HG02610 (cell line): ENCODE results near the gene RDH13.
A peak's percentile ranks its signal among the peaks of the same experiment; 100 is the strongest.

Source experiments
- ATAC-seq: cut with Tn5 transposase; IDR thresholded peaks from one replicate; pipeline ENCODE4 v1.9.1; 2021; ENCODE audit warnings: mild to moderate bottlenecking, moderate library complexity; ENCODE audit not compliant: unreplicated experiment

Gene RDH13

DNA sequence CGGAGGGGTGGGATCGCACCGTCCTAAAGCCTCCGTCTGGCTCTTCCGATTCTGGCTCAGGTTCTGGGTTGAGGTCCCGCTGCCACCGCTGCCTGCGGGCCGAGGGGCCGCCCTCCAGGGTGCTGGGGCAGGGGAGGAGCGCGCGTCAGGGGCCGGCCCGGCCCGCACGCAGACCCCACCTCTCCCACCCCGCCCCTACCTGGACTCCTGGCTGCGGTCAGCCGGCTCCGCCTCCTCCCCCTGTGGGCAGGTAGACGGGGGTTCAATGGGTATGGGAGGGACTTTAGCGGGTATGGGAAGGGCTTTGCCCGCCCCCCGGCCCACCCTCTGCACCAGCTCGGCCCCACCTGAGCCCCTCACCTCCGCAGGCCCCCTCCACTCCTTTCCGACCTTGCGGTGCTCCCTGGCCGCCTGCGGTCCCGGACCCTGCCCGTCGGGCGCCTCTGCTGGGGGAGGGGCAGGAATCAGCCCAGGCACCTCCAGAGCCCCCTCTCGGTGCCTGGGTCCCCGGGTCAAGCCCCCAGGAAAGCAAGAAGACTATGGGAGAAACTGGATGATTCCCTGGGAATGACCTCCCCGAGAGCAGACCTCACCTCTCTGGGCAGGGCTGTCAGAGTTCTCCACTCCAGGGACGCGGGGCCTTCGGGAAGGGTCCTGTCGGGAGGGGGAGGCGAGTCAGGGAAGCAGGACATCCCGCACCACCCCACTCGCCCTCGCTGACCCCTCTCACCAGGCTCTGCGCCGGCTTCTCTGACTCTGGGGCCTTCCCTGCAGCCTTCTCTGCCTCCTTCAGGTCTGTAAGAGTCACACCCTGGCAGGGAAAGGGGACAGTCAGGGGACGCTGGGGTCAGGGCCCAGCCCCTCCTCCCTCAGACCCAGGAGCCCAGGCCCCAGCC lies 29.7 kb upstream of the RDH13 start:
- ATAC-seq: no peak

DNA sequence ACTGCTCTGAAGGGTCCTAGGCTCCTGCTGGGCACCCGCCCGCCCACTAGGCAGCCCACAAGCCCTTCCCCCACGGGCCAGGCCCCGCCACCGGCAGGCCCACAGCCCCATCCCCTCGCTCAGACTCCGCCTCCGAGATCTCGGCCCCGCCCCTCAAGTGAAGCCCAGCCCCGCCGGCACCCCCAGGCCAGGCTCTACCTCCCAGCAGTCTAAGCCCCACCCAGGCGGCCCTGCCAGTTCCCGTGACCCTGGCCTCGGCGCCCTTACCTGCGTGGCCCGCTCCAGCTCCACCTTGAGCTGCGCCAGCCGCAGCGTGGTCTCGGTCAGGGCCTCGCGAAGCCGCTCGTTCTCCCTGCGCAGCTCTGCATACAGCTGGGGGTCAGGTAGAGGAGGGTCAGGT lies 29.0 kb upstream of the RDH13 start:
- no peak for ATAC-seq

DNA sequence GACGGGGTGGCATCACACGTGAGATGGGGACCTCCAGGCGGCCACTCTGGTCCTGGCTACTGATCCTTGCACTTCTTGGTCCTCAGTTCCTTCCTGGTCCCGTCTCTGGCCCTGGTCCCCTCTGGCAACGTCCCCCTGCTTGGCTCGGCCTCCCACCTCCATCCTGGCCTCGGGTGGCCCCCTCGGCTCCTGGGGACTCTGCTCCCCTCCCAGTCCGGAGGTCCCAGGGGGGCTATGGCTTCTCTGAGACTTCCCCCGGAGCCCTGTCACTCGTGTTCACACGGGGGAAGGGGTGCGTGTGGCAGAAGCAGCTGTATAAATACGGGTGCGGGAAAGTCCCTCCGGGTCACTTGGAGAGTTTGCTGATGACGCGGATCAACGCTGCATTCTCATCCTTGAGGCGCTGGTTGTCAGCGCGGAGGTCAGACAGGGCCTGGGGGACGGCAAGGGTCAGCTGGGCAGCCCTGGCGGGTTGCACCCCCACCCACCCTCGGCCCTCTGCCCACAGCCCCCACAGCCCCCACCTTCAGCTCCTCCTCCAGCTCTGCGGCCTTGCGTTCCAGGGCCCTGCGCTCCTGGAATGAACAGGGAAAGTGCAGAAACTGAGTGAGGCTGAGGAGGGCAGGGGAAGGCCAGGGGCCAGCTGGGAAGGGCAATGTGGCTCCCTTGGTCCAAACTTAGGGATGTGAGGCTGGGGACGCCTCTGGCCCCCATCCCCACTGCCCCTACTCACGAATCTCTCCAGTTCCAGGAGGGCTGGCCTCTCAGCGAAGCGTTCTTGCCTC lies 28.4 kb upstream of the RDH13 start:
- ATAC-seq: no peak

DNA sequence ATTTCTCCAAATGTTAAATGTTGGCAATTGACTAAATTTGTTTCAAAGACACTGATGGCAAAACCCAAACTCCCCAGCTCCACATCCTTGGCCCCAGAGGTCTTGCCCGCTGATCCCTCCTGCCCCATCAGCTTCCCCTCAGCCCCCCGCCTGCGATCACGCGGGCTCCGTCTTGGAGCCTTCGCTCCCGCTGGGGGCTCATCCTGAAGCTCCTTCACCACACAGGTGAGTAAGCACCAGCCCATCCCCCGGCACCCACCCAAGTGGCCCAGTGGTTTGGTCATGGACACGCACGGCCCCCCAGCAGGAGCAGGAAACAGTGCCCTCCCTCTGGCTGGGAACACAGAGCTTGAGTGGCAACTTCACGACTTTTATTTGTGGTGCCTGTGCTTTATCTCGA lies 27.6 kb upstream of the RDH13 start:
- no peak for ATAC-seq

DNA sequence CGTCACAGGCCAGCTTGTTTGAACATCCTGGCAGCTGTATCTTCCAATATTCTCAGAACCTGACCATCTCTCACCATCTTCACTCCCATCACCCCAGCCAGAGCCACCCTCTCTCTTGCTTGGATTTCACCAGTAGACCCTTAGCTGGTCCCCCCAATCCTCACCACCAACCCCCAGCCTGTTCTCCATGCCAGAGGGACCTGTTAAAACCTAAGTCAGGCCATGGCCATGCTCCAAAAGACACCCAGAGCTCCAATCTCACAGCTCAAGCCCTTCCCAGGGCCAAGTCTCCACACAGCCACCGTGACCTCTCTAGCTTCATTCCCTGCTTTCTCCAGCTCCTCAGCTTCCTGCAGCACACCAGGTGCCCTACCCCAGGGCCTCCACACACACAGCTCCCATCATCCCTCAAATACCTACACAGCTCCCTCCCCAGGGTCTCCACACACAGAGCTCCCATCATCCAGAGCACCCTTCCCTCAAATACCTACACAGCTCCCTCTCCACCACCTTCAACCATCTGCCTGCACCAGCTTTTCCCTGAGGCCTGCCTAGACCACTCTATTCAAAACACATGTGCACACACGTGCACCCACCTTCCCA lies 26.5 kb upstream of the RDH13 start:
- ATAC-seq: no peak

DNA sequence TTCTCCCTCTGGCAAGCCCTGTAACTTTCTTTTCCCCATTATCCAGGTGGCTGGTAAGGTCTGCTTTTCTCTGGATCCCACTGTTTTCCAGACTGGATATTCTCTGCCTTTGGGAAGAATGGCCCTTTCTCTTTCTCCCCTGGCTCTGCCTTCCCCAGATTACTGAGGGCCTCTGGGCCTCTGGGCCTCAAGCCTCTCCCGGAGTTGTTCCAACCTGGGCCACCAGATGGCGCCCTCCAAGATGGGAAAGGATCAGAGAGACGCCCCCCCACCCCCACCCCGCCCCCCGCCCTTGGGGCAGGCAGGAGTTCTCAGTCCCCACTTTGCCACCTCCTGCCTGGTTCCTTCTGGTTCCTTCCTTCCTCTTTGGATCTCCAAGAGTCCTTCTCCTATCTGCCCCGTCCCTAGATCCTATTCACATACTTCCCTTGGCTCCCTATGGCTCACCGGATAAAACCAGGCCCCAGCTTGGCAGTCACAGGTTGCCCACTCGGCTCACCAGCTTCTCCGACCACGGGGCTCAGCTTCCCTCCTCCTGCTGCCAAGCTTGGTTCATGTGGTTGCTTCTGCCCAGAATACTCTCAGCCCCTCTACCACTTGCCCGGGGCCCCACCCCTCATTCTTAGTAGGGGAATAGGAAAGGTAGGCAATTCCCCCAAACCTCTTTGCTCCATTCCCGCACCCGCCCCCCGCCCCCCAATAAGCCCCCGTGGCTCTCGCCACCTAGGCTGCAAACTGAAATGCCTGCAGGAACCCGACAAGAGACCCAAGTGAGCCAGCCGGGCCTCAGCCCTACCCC lies 25.8 kb upstream of the RDH13 start:
- ATAC-seq: no peak

DNA sequence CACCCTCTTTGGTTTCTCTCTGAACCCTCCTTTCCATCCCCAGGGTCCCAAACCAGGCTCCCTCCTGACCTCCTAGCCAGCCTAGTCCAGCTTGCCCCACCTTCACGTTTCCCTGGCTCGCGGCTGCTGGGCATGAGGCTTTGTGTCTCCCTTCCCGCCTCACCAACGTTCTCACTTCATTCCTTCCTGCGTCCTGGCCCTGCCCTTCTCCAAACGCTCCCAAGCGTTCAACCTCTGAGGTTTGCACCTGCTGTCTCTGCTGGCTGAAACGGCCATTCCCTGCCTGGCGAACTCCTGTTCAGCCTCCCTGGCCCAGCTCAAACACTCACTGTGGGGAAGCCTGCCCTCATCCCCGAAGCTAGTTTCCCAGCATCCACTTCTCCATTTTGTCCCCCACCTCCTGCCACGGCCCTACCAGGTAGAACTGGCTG lies 25.1 kb upstream of the RDH13 start:
- no peak for ATAC-seq

DNA sequence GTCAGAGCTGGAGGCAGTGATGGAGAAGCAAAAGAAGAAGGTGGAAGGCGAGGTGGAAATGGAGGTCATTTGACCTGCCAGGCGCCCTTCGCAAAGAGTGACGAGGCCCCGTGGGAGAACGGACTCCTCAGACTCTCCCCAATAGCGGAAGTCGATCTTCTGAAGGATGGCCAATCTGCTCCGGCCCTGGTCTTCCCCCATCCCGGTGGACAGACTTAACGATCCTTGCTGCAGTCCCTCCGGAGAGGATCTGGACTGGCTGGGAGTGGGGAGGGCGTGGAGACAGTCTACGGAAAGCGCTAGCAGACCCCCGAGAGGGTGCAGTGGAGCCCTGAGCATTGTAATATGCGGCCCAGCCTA lies 24.6 kb upstream of the RDH13 start:
- ATAC-seq: no peak

DNA sequence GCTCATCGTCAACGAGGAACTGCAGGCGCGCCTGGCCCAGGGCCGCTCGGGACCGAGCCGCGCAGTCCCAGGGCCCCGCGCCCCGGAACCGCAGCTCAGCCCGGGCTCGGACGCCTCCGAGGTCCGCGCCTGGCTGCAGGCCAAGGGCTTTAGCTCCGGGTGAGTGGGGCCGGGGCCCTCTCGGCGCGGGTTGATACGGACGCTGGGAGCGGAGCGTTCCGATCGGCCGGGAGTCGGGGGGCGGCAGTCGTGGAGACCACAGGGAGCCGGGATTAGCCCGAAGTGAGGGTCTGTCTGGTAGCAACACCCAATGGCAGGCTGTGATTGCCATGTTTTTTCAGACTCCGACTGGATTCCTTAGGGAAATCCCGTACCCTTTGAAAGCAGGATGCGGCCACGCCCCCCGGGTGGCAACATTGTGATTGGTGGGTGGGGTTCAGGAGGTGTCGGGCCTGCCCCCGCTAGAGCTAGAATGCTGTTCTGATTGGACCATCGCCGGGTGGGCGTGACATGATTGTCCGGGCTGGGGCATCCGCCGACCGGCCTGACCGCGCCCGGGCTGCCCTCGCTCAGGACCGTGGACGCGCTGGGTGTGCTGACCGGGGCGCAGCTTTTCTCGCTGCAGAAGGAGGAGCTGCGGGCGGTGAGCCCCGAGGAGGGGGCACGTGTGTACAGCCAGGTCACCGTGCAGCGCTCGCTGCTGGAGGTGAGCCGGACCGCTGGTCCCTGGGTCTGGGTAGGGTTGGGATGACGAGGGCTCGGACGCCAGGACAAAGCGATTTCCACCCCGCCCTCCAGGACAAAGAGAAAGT lies 24.0 kb upstream of the RDH13 start:
- ATAC-seq: no peak

DNA sequence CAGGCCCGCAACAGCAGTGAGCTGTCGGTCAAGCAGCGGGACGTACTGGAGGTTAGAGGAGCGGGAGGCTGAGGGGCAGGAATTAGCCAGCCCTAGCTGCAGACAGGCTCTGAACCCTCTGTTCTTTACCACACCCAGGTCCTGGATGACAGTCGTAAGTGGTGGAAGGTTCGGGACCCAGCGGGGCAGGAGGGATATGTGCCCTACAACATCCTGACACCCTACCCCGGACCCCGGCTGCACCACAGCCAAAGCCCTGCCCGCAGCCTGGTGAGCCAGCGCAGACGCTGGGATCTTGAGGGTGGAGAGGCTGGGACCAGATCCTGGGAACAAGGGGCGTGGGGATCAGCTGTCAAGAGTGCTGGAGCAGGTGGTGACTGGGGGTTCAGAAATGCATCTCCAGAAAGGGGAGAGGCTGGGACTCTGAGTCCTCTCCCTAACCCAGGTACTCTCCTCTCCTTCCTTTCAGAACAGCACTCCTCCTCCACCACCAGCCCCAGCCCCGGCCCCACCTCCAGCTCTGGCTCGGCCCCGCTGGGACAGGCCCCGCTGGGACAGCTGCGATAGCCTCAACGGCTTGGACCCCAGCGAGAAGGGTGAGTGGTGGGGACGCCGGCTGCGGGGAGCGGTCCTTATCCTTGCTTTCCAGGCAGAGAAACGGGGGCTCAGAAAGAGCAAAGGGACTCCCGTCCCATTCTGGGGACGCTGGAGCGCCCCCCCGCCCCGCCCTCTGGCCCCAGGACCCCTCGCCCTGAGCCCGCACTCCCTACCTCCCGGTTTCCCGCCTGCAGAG lies 23.2 kb upstream of the RDH13 start:
- ATAC-seq: no peak

DNA sequence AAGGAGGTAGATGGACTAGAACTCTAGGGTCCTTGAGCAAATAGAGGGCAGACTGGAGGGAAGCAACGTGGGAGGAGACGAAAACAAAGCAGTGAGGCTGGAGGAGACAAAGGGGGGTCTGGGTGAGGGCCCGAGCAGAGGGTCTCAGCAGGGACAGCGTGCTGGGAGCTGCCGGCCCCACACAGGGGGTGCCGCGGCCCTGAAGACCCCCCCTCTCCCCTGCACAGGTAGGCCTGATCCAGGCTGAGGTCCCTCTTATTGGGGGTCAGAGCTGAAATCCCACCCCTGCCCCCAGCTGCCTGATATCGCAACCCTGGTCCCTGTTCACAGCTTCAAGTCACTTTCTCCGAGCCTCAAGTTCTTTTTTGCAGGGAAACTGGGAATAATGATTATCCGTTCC lies 21.5 kb upstream of the RDH13 start:
- no peak for ATAC-seq

DNA sequence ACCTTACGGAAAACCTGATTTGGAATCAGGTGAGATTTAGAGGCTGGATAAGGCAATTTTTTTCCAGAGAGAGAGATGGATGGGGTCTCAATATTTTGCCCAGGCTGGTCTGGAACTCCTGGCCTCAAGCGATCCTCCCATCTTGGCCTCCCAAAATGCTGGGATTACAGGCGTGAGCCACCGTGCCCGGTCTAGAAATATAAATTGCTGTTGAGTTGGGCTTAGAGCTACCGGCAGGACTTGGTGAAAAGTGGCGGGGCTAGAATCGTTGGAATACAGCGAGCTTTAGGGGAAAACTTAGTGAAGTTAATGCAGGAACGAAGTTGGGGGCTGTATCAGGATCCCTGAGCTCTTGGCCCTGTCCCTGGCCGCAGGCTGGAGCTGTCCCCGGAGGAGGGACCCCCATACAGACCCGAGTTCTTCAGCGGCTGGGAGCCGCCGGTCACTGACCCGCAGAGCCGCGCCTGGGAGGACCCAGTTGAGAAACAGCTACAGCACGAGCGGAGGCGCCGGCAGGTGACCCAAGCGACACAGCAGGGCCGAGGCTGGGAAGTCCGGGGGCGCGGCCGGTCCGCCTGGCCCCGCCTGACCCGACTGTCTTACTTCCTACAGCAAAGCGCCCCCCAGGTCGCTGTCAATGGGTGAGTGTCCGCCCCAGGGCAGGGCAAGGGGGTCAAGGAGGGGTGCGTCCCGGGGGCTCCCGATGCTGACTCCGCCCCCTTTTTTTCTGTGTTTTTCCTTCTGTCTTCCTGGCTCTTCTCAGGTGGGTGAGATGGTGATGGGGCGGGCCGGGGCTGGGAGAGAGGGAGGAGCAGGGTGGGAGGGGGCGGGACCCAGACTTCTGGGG lies 20.3 kb upstream of the RDH13 start:
- no peak for ATAC-seq

DNA sequence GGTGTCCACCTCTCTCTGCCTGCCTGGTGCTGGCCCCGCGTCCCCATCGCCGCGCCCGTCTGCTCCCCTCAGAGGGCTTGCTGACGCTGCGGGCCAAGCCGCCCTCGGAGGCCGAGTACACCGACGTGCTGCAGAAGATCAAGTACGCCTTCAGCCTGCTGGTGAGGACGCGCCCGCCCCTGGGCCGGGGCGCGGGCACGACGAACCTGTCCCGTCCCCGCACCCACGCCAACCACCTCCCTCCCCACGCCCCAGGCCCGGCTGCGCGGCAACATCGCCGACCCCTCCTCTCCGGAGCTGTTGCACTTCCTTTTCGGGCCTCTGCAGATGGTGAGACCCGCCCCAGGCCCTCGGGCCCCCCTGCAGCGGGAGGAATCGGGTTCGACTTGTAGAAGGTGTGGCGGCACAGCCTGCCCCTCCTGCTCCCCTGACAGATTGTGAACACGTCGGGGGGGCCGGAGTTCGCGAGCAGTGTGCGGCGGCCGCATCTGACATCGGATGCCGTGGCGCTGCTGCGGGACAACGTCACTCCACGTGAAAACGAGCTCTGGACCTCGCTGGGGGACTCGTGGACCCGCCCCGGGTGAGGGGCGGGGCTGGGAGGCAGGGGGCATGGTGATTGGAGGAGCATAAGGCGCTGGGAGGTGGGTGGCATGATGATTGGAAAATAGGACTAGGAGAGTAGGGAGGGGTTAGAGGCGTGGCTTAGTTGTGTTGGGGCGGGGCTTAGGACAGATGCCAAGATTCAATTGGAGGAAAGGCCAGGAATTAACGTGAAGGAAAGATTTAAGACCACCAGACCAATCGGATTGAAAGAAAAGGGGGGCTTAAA lies 19.3 kb upstream of the RDH13 start:
- no peak for ATAC-seq

DNA sequence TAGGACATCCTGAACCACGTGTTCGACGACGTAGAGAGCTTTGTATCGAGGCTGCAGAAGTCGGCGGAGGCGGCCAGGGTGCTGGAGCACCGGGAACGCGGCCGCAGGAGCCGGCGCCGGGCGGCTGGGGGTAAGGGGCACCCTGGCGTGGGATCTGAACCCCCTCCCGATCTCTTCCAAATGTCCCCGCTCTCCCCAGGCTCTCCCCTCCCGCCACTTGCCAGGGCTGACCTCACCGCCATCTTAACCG lies 18.7 kb upstream of the RDH13 start:
- ATAC-seq: no peak

DNA sequence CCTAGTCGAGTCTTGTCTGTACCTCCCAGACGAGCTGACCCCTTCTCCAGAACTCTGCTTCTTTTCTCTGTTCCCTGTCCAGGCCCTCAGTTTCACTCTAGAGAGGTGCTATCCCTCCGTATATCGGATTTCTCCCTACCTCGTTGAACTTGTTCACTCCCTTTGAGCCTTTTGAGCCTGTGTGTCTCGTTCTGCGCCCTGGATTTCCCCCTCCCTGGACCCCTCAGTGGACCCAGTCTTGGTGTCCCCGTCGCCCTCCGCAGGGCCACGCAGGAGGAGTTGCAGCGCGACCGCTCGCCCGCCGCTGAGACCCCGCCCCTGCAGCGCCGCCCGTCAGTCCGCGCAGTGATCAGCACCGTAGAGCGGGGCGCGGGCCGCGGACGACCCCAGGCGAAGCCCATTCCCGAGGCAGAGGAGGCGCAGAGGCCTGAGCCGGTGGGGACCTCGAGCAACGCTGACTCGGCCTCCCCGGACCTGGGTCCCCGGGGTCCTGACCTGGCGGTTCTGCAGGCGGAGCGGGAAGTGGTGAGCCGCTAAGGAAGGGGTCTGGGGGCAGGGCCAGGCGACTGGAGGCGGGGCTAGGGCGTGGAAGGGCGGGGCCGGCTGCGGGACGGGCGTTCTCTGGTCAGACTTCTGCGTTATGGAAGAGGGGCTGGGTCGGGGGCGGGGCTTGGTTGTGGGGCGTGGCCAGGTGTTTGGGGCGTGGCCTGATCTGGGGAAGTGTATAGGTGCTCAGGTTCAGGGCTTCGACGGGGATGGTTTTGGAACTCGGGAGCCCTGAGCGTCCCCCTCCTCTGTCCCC lies 18.2 kb upstream of the RDH13 start:
- ATAC-seq: peak; percentile 71

DNA sequence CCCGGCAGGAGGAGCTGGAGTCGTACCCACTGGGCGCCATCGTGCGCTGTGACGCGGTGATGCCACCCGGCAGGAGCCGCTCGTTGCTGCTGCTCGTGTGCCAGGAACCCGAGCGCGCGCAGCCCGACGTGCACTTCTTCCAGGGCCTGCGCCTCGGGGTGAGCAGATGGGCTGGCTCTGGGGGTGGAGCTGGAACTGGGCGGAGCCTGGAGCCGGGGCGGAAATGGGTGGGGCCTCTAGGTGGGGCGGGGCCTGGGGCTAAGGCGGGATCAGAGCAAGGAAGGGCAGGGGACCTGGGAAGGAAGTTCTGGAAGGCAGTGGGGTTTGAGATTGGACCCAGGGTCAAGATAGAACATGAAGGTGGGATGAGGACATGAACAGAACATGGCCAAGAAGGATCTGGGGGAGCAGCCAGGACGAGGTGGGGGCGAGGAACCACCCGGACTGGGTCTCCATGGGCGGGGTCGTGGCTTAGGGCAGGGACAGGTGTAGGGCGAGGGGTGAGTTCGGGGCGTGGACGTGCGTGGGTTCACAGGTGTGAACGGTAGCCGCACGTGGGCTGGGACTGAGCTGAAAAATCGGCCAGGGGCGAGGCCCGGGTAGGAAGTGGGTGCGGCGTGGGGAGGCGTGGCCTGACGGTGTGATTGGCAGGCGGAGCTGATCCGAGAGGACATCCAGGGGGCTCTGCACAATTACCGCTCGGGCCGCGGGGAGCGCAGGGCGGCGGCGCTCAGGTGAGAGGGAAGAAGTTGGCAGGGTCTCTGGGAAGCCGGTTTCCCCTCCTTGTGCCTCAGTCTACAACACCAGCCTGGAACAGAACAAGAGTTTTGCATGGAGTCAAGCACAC lies 17.4 kb upstream of the RDH13 start:
- ATAC-seq: no peak
